Gastrocnemius medialis (tissue), 4 donors: ENCODE results near the gene UBE2E1. TPM values are rescaled to one million over a fixed set of nuclear protein-coding genes. Genes with fewer than 3 reads are reported as not detected.

Experiments
- ATAC-seq, 2 donors: fragments of 150-250 bp; one replicate each; pipeline ENCODE4 v1.9.1; 2016
- DNase-seq, 2 donors: peaks; one replicate each; pipeline ENCODE4 v3.0.0-alpha.2; 2019
- H3K27ac ChIP-seq, 4 donors: fragments of 200-600 bp; sonication (generic); 1 replicate in 1 of 4; 2 replicates in 3 of 4; pipeline ENCODE4 v1.5.1; 2016 to 2018; ENCODE audit warnings: mild to moderate bottlenecking in 2 of 4, moderate library complexity in 1 of 4
- H3K27me3 ChIP-seq, 3 donors: fragments of 200-600 bp; sonication (generic) in 2 of 3; 1 replicate in 1 of 3; 2 replicates in 2 of 3; pipeline versions ENCODE4 v1.5.1 to v1.6.0; 2016 to 2019; ENCODE audit warnings: mild to moderate bottlenecking in 1 of 3, moderate library complexity in 1 of 3
- H3K36me3 ChIP-seq, 2 donors: fragments of 200-600 bp; sonication (generic) in 1 of 2; one replicate each; pipeline ENCODE4 v1.5.1; 2017 to 2018
- H3K4me1 ChIP-seq, 2 donors: fragments of 200-600 bp; sonication (generic) in 1 of 2; one replicate each; pipeline ENCODE4 v1.5.1; 2016 to 2017; ENCODE audit warnings: mild to moderate bottlenecking in 2 of 2
- H3K4me3 ChIP-seq, 4 donors: fragments of 200-600 bp; sonication (generic) in 3 of 4; 1 replicate in 1 of 4; 2 replicates in 3 of 4; pipeline ENCODE4 v1.5.1; 2016 to 2019; ENCODE audit warnings: mild to moderate bottlenecking in 2 of 4
- H3K9me3 ChIP-seq, 3 donors: fragments of 200-600 bp; sonication (generic) in 2 of 3; 1 replicate in 1 of 3; 2 replicates in 2 of 3; pipeline ENCODE4 v1.5.1; 2016 to 2019
- POLR2A ChIP-seq, 2 donors: fragments of 450-650 bp; IDR thresholded peaks; one replicate each; pipeline ENCODE4 v1.6.1; 2017; ENCODE audit warnings: antibody characterized with exemption in 2 of 2, mild to moderate bottlenecking in 2 of 2, moderate library complexity in 2 of 2
- in situ Hi-C, 4 donors: fragments of 200-750 bp; cut with MboI; loops; one replicate each; pipeline versions ENCODE4 v1.15.0 to v1.8.0; 2017; ENCODE audit warnings: low sequenced_read_pairs in 4 of 4
- intact Hi-C: fragments of 100-400 bp; cut with DNase I; formaldehyde crosslinking; loops from one replicate; pipeline ENCODE4 v1.15.1; 2023; ENCODE audit warnings: low total_unique reads
- total RNA-seq, 4 donors: library from RNA; depleted of rRNA; stranded (reverse); fragments of >200 nt; gene quantifications; one replicate each; pipeline versions ENCODE4 v1.1.0 to v1.2.3, GENCODE V29; 2016
- TF ChIP-seq, protein P1 (sequence below), 5 experiments: fragments of 450-650 bp in 3 of 5; fragments of 200-600 bp in 2 of 5; sonication (generic) in 2 of 5; IDR thresholded peaks in 4 of 5; conservative IDR thresholded peaks in 1 of 5; 1 replicate in 4 of 5; 2 replicates in 1 of 5; pipeline ENCODE4 v1.5.1; 2016 to 2019; ENCODE audit warnings: antibody characterized with exemption in 5 of 5, mild to moderate bottlenecking in 3 of 5, moderate library complexity in 3 of 5

Gene UBE2E1
- total RNA-seq, 4 donors from 2014 or later: 54.8 to 153 (median 109) TPM

DNA sequence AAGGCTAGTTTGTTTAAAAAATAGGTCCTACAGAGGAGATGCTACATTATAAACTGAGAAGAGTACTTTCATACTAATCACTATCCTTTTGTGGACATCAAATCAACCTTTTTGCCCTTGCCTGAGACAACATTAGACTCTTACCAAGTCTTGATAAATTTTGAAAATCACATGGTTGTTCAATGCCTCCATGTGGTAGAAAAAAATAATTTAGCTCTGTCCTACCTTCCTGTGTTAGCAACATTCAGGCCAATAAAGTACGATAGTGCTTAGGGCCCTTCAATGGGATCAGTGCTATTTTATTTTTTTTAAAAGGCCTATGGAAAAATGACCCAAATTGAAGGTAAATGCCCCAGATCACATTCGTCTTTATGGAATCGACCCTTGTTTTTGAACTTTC is 5.0 kb upstream of the UBE2E1 start:
- intact Hi-C loops (loop anchor here (10.0 kb wide), 2 partner anchors 366 to 476 kb away; no protein-coding TSS in a partner anchor), in situ Hi-C loops (no loop called here)
- TF ChIP-seq, protein P1, sequence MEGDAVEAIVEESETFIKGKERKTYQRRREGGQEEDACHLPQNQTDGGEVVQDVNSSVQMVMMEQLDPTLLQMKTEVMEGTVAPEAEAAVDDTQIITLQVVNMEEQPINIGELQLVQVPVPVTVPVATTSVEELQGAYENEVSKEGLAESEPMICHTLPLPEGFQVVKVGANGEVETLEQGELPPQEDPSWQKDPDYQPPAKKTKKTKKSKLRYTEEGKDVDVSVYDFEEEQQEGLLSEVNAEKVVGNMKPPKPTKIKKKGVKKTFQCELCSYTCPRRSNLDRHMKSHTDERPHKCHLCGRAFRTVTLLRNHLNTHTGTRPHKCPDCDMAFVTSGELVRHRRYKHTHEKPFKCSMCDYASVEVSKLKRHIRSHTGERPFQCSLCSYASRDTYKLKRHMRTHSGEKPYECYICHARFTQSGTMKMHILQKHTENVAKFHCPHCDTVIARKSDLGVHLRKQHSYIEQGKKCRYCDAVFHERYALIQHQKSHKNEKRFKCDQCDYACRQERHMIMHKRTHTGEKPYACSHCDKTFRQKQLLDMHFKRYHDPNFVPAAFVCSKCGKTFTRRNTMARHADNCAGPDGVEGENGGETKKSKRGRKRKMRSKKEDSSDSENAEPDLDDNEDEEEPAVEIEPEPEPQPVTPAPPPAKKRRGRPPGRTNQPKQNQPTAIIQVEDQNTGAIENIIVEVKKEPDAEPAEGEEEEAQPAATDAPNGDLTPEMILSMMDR (IDR thresholded peaks at IDR 0.05 in 4 of 5, conservative IDR thresholded peaks at IDR 0.05 in 1 of 5): peak in 3 of 5 experiments; percentile 12 to 30 (median 14)
- no peak for TF ChIP-seq POLR2A (IDR thresholded peaks at IDR 0.05)
- no peaks in the 10 kb centered on the region for H3K36me3 ChIP-seq
- H3K9me3 ChIP-seq: no peaks in the 10 kb centered on the region
- DNase-seq (no peak), ATAC-seq (peak; percentile 37 to 44)
- no peak overlapping the region for H3K4me3 ChIP-seq
- H3K27ac ChIP-seq: no peak overlapping the region
- no peaks in the 10 kb centered on the region for H3K27me3 ChIP-seq
- H3K4me1 ChIP-seq: no peaks in the 10 kb centered on the region

DNA sequence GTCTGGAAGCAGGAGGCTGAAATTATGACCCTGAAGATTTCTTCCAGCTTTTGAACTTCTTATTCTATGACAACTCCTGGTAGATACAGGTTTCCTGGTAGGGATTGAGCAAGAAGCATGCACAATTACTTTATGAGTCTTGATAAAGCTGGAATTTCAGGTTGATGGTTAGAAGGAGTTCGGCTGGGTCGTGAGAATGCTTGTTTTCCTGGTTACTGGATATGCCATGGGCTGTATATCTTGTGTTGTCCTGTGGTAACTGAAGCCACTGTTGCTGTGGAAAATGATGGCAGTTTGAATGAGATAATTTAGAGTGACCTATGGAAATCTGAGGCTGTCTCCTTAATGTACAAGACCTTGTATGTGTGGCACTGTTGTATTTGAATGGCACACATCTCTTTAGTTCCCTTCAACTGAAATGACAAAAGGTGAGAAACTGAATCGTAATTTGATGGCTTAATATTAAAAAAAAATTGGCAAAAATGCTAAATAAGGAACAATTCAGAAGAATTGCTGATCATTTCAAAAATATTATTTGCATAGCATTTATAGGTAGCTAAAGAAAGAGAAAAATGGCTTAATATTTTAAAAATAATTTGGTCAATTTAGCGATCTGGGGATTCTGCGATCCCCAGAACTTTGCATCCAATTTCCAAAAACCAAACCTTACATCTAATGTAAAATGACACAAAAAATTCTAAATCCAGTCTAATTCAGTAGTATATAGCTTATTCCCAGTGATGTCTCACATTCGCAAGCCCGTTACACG is 1.1 kb upstream of the UBE2E1 start:
- H3K9me3 ChIP-seq: no peaks in the 10 kb centered on the region
- peaks cover 23 to 25% of the 10 kb centered on the region in 2 donors for H3K4me1 ChIP-seq
- ATAC-seq: no peak
- no peak for TF ChIP-seq POLR2A (IDR thresholded peaks at IDR 0.05)
- TF ChIP-seq, protein P1 (IDR thresholded peaks at IDR 0.05 in 4 of 5, conservative IDR thresholded peaks at IDR 0.05 in 1 of 5): no peak
- no peaks in the 10 kb centered on the region for H3K27me3 ChIP-seq
- intact Hi-C loops (loop anchor here (2.0 to 10.0 kb wide), 3 partner anchors 54 to 480 kb away; no protein-coding TSS in a partner anchor), in situ Hi-C loops (no loop called here)
- no peak for DNase-seq
- H3K27ac ChIP-seq: peak overlapping the region in 3 of 4 donors; percentile 7 to 46 (median 44)
- H3K4me3 ChIP-seq: no peak overlapping the region
- H3K36me3 ChIP-seq: no peaks in the 10 kb centered on the region

DNA sequence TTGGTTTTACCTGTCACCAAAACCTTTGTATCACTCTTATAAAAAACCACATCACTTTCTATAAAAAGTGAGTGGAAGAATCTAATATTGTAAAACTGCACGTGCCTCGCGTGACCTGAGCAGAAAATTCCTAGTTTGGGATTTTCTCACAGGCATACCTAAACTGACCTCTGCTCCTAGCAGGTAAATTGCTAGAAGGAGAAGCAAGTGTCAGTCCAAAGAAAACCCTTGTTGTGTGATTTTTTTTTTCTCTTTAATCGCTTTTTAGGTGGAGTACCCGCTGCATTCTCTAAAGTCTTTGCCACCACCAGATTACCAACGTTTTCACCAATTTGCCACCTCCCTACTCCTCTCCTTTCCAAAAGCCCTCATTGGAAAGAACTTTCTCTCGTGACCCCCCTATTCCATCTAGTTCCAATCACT is 534 bp upstream of the UBE2E1 start:
- in situ Hi-C loops (no loop called here), intact Hi-C loops (loop anchor here (2.0 to 10.0 kb wide), 3 partner anchors 54 to 480 kb away; no protein-coding TSS in a partner anchor)
- no peaks in the 10 kb centered on the region for H3K27me3 ChIP-seq
- peak overlapping the region; percentile 73 to 97 (median 94) for H3K4me3 ChIP-seq
- H3K4me1 ChIP-seq: peaks cover 29 to 31% of the 10 kb centered on the region in 2 donors
- DNase-seq: no peak
- ATAC-seq: no peak
- no peaks in the 10 kb centered on the region for H3K36me3 ChIP-seq
- H3K9me3 ChIP-seq: no peaks in the 10 kb centered on the region
- peak overlapping the region; percentile 85 to 98 (median 94) for H3K27ac ChIP-seq
- TF ChIP-seq POLR2A (IDR thresholded peaks at IDR 0.05): no peak
- TF ChIP-seq, protein P1 (IDR thresholded peaks at IDR 0.05 in 4 of 5, conservative IDR thresholded peaks at IDR 0.05 in 1 of 5): no peak

DNA sequence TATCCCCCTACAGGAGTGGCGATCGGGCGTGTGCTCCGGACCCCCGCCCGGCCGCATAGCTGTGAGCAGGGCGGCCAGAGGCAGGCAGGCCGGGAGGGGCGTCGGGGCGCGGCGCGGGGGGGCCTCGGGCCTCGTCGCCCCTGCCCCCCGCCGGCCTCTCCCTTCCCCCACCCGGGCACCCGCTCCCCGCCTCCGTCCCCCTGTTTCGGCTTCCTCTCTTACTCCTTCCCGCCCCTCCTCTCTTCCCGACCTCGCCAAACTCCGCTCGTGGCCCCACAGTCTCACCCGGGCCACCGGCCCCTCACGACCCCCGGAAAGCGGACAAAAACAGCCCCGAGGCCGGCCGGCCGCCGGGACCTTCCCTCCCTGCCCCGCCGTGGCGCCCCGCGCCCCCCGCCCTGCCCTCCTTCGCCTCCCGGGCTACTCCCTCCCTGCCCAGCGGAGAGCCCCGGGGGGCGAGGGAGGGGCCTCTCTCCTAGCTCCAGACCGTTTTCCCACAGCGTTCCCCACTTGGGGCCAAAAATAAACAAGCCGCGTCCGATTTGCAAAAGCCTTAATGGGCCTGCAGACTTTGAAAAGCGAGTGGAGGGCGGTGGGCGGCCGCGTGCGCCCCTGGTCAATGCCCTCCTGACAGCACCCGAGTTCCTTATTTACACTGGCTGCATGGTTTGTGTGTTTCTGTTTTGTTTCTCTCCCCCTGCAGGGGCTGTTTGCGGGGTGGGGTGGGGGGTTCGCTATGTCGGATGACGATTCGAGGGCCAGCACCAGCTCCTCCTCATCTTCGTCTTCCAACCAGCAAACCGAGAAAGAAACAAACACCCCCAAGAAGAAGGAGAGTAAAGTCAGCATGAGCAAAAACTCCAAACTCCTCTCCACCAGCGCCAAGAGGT is 1.0 kb downstream of the UBE2E1 start:
- Histone ChIP-seq H3K36me3 (no peaks in the 10 kb centered on the region), H3K4me3 (peak overlapping the region; percentile 73 to 97 (median 94)), H3K9me3 (no peaks in the 10 kb centered on the region), H3K27me3 (no peaks in the 10 kb centered on the region), H3K27ac (peak overlapping the region; percentile 85 to 98 (median 94)), H3K4me1 (peaks cover 37 to 42% of the 10 kb centered on the region in 2 donors)
- ATAC-seq (peak; percentile 6 to 31), DNase-seq (peak in 1 of 2 donors; percentile 19)
- in situ Hi-C loops: no loop called here
- TF ChIP-seq, protein P1 (IDR thresholded peaks at IDR 0.05 in 4 of 5, conservative IDR thresholded peaks at IDR 0.05 in 1 of 5): peak in 1 of 5 experiments; percentile 6
- TF ChIP-seq POLR2A (IDR thresholded peaks at IDR 0.05): peak; percentile 22 to 52
- intact Hi-C loops: loop anchor here (2.0 to 10.0 kb wide), 3 partner anchors 372 to 604 kb away; partner anchors contain the start of gene UBE2E2
